ENCODE measurements around the gene KPNB1. TPM values are rescaled to one million over a fixed set of nuclear protein-coding genes. Genes with fewer than 3 reads are reported as not detected.

The KPNB1 gene
- total RNA-seq, 1 experiment from 2014 or later: 219 TPM

DNA sequence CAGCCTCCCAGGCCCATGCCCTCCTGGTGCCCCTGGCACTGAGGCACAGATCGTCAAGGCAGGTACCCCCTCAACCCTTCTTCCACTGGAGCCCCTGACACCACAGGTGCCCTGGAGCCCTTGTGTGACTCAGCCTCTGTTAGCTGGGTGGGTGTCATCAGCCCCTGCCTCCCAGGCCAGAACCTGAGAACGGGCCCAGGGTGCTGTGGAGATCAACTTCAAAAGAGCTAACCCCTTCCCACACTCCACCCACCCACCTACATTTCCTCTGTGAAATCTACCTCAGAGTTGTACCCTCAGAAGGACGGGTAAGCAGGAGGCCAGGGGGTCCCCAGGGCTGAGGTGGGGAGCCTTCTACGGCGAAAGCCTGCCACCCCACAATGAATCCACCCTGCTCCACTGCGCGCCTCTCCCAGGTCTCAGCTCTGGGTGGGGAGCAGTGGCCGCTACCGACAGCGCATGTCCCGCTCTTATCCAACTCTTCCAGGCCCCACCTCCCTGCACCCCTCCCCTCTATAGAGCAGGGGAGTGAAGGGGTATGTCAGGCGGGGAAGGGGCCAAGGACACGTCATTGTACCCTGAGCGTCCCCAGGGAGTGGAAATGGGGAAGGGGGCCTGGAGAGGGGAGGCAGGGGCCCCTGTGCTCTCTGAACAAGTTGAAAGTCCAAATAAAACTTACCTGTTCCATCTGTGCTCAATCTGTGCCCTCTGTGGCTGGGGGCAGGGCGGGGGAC, 61.8 kb downstream of the KPNB1 start:
- no peak for DNase-seq (ENCODE audit: low spot score)

DNA sequence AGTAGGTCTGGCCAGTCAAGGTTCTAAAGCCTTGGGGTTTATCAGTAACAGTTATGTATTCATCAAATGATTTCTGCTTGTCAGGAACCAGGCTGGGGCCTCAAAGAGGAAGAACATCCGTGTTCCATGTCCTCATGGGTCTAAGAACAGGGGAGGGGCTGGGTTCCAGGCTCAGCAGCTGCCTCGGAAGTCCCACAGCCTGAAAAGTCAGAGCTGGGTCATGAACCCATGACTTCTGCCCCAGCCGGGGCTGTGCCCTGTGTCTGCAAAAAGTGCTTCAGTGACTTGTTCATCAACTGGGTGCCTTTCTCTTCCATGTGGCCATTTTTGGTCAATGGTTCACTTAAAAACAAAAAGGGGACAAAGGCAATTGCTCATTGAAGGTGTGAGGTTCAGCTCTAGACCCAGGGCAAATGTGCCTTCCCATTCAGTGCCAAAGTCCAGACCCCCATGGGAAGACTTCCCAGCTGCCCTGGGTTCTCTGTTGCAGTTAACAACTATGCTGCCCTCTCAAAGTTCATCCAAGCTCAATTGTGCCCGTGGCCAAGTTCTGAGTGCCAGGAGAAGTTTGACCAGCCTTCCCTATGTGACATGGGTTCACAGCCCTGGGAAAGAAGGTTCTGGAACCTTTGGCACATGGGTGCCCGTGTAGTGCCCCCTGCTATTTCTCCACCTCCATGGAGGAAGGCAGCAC, 62.8 kb downstream of the KPNB1 start:
- DNase-seq (ENCODE audit: low spot score): no peak

DNA sequence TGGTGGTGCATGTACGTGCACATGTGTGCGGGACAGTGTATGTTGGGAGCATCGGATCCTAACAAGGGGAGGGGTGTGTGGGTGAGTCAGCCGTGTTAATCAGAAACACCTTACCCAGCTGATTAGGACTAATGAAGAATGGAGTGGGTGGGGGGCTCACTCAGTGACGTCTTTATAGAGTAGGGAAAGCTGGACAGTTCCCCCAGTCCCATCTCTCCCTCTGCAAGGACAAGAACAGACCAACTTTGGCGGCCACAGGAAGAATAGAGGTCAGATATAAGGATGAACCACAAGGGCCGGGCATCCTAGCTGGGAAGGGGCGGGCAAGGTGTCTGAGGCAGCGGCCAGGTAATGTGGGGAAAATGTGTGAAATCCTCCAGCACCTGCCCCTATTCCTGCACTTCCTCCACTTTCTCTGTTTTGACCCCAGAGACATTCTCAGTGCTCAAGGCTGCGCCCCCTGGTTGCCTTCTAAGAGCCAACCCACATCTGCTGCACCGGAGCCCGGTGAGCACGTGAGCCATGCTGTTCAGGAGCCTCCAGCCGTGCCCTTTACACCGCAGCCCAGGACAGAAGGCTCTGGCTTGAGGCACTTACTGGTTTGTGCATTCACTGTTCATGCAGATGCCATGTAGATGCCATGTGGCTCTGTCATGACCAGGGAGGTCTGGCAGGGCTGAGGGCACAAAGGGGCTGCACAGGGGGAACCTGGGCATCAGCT, 64.4 kb downstream of the KPNB1 start:
- DNase-seq (ENCODE audit: low spot score): no peak

DNA sequence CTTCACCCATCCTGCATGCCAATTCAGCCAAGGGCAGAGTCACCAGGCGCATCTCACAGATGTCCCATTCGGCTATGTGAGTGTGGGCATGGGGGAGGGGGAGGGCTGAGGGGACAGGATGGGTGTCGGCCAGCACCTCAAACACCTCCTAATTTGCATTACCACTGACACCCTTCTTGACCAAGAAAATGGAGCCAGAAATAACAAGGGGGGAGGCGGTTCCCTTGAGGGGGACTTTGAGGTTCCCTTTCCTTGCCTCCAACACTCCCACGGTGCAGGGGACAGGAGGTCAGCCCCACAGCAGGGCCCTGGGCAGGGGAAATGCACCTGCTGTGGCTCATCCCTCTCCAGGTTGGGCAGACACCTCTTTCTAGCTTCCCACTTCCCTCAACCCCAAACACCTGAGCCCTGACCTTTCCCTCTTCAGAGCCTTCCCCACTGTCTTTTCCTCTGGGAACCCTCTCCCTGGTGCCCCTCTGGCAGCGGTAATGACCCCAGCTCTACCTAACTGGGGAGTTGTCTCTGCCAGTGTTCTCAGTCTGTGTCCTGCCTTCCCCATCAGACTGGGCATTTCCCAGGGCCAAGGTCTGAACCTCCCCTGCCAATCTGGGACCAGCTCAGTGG, 65.2 kb downstream of the KPNB1 start:
- no peak for DNase-seq (ENCODE audit: low spot score)

DNA sequence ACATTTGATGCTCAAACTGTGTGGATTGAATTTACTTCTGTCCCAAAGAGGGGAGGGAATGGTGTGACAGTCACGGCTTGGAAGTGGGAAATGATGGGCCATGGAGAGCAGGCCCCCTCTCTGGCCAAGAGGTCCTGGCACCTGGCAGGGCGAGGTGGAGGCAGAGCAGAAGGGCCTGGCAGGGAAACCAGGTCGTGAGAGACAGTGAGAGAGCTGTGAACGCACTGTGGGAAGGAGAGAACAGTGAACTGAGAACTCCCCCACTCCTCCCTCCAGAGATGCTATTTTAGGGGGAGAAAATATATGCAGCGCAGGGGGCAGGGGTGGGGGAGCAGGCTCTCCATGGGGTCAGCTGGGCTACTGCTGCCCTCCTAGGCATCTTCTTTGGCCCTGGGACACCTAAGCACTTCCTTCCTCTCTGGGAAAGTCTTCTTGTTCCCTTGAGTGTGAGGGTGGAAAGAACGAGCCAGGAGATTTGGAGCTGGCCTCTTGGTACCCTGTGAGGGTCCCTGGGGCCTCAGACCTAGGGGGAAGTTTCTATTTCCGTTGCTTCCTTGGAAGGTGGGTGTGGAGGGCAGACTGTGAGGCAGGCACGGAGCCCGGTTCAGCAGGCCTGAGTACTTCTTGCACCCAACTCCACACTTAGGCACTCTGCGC, 66.1 kb downstream of the KPNB1 start:
- DNase-seq (ENCODE audit: low spot score): no peak

DNA sequence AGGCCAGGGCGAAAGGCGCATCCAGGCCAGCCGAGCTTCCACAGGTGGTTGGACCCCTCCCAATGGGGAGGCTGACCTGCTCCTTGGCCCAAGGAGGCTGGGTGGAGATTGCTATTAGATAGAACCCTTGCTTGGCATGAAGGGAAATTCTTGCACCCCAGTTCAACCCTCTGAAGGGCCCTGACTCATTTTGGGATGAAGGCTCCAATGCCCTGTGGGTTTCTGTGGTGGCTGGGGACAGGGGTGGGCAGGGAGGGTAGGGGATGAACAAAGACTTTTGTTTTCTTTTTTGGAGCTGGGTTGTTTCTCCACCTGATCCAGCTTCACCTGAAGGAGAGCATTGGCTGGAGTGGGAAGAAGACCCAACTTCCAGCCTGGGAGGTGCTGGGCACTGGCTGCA, 66.7 kb downstream of the KPNB1 start:
- DNase-seq (ENCODE audit: low spot score): no peak

DNA sequence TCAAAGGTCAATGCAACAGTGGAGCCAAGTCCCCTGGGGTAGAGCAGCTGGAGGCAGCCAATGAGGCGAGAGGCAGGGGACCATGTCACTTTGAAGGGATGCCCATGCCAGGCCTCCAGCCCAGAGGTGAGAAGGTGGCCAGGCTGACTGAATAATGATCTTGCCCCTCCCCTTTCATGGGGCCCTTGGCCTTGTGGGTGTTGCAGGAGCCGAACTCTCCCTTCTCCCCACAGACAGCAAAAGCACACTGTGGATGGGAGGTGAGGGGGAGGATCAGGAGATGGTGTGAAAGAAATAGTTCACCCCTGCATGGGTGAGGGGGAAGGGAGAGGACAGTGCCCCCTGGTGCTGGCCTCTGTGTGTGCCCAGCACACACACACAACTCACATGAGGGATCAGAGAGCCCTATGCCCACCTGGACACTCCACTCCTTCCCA, 67.6 kb downstream of the KPNB1 start:
- DNase-seq (ENCODE audit: low spot score): no peak

DNA sequence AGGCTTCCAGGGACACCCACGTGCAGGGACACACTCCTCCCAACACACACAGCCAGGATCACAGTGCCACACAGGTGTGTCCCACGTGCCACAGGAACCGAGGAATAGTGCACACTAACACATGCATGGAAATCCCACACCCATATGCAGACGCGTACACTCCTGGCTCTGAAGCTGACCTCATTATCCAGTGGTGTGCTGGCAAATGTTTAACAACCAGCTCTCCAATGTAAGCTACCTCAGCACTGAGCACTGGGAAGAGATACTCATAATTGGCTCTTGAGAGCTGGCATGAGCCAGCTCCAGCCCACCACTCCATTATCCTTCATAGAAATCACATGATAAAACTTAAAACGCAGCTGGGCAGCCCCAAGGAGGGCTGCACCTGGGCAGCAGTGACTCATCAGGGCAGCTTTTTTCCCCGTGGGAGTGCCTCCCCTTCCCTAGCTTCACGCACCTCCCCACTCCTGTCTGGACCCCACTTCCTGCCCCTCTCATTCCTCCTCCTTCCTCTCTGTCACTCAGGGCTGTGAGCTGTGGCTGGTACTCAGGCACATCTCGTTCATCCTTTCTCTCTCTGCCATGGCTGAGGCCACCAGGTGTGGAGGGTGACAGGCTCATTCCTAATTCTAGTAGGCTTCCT, 68.4 kb downstream of the KPNB1 start:
- no peak for DNase-seq (ENCODE audit: low spot score)

DNA sequence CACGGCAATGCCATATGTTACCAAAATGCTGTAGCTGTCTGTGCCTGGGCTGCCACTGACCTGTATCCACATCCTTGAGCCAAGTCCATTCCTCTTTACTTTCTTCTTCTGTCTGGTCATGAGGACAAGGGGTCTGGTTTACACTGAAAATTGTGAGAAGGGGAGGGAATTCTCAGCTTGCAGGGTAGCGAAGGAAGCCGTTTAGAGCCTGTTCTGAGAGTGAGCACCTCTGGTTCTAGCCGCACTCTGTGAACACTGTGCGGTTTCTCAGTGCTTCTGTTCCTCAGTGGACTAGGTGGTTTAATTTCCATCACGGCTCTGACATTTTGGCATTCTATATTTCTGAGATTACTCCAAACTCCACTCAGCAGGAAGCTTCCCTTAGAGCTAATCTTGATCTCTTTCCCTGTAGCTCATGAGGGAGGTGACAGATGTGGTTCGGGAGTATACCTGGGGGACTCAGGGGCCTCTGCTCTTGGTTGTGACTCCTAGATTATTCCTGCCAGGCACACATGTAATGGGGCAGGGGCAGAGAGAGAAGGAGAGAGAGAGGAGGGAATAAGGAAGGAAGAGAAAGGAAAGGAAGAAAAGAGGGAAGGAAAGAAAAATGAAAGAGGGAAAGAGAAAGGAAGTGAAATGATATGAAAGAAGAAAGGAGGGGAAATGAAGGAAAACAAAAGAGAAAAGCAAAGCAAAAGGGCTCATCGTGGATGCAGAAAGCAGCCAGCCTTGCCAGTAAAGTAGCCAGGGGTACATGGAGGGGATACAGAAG, 69.1 kb downstream of the KPNB1 start:
- DNase-seq (ENCODE audit: low spot score): no peak

DNA sequence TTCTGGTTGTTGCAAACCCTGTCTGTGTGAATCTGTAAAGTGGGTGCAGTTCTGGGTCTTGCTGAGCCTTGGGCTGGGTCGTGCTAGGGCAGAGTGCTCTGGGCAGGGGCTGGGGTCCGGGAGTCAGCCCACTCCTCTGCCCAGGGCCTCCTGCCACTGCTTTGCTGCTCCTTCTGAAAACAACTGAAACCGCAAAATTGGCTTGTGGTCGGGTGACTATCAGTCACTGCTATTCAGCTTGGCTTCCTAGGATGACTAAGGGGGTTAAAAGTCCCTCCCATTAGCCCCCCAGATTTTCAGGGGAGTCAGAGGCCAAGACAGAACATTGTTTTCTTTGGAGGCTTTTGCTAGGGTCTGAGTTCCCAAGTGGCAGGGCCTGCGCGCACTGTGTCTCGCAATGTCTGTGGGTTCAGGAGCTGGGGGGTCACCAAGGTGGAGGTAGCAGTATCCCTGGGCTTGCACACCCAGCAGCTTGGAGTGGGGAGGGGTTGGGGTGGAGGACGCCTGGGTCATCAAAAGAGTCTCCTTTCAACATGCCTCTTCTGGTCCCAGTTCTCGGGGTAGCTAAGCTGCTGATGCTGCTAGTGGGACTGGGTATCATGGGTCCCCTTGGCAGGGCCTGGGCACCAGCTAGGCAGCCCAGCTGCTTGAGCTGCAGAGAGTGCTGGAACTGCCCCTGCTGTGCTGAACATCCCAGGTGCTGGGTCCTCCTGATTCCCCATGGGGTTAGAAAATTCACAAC, 69.9 kb downstream of the KPNB1 start:
- no peak for DNase-seq (ENCODE audit: low spot score)

DNA sequence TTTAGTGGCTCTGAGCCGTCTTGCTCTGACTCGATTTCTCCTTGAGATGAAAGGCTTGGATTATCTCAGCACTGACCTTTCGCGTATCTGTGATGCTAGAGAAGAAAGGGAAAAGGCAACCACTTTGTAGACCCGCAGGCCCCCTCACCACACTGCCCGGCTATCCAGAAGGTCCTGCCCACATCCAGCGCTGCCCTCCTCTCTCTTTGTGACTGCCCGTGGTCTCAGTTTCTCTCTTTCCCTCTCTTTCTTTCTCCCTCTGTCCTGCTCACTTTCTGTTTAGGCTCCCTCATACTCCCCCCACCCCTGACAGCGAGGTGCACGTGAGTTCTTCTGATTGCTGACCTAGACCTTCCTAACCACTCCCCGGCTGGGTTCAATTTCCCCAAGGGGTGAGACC, 70.5 kb downstream of the KPNB1 start:
- DNase-seq (ENCODE audit: low spot score): no peak

DNA sequence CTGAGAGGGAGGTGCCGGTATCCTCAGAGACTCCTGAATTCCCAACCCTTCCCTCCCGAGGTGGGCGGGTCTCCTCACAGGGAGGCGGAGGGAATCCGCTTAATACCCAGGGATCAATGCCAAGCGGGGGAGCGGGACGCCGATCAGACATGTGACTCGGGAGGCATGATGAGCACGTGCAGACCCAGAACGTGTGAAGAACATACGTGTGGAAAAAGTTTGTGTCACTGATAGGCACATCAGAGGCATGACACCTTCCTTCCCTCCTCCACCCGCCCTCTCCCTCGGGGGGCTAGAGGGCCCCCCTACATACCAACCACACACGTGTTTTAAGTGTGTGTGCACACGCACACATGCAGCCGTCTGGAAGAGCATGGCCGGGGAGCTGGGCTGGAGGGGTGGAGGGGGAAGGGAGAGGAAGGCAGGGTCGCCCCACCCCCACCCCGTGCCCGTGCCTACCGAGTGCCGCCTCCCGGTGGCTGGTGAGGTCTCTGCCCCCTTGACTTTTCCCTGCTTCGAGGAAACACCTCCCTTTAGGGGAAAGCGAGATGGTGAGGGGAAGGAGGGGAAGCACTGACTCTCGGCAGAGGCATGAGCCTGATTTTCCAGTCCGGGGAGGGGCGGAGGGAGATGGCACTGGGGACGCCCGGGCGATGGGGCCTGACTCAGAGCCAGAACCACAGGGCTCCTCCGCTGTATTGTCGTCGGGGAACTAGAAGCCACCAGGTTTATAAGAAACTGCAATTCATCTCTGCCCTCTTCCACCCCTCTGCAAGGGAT, 71.2 kb downstream of the KPNB1 start:
- DNase-seq (ENCODE audit: low spot score): no peak

DNA sequence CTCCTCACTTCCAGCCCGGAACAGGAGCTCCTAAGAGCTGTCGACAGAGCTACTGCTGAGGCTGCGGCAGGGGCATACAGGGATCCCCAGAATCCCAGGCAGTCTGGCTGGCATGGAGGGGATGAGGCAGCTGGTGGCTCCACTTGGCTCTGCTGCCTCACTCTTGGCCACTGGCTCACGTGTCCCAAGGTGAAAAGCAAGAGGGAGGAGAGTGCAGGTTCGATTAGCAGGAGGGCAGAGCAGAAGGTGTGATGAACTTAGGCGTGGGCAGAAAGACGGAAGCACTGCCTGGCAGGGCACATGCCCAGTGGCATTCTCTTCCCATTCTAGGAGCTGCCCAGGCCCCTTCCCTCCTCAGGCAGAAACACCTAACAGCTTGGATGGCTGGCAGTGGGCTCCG, 72.0 kb downstream of the KPNB1 start:
- DNase-seq (ENCODE audit: low spot score): no peak

DNA sequence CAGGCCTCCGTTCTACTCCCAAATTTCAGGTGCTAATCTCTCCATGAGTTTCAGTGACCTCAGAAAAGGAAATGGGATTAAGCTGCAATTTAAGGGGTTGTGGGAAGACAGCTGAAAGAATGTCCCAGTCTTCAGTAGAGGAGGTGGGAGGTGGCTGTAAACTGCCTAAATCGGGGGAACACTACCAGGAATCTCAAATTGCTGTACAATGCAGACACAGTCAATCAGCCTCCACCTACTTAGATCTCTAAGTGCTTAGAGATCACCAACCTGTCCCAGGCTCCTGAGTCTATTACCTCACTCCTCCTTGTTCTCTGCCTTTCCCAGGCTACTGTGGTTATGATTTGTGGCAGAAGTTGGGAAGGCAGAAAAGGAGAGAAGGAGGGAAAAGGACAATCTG, 75.0 kb downstream of the KPNB1 start:
- DNase-seq (ENCODE audit: low spot score): no peak

DNA sequence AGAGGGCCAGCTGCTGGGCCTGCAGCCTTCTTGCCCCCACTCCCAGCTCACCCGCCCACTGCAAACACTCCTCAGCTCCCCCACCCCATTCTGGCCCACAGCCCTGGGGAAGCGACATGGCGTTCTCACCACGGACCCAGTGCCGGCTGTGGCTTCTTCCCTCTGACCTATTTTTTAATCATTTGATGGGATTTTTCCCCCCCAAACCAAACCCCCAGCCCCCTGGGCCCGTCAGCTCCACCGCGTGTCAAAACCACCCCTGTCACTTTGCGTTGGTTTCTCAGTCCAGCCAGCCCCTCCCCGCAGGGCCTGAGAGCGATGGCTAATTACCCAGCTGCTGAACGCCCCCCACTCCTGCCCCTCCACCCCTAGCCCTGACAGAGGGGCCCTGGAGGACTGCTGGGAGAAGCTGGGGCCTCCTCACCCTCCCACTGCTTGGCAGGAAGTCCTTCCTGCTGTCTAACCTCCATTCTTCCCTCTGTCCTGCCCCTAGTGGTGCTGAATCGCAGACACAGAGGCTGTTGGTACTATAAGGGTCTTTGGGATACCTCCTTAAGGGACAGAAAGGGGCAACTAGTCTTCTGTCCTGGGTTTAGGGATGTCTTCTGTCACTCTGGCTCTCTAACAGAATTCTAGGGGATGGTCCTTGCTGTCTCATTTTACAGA, 75.9 kb downstream of the KPNB1 start:
- DNase-seq (ENCODE audit: low spot score): no peak

DNA sequence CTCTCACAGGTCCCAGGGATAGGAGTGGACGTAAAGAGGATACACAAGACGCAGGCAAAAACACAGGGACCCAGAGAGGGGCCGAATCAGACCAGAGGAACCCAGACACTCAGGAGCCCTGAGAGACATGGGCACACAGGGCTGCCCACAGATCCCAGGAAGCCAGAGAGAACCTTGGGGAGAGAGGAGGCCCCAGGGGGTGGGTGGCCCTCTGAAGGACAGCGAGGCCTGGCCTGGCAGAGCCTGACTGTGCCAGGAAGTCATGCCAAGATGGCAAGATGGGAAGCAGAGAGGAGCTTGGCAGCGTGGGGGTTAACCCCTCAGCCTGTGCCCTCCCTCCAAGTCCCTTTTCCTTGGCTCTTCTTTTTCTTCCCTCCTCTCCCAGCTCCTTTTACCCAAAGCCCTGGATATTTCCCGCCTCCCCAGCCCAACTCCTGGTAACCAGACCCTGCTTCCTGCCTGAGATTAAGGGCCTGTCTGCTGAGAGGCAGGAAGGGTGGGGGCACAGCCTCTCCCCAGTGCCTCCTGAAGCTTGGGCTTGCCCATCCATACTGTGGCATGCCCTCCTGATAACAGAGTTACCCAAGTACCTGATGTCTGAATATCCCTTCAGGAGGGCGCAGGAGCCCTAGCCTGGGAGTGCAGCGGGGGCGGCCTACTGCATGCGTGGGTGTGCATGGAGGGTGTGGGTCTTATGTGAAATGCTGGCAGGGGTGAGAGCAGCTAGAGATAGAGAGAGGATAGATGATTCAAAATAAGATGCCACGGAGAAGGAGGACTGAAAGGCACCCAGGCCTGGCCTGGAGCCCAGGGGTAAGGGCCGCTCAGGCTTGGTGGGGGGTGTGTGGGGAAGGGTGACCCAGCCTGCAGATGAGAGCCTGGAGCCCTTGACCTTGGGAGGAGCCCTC, 77.3 kb downstream of the KPNB1 start:
- DNase-seq (ENCODE audit: low spot score): no peak

DNA sequence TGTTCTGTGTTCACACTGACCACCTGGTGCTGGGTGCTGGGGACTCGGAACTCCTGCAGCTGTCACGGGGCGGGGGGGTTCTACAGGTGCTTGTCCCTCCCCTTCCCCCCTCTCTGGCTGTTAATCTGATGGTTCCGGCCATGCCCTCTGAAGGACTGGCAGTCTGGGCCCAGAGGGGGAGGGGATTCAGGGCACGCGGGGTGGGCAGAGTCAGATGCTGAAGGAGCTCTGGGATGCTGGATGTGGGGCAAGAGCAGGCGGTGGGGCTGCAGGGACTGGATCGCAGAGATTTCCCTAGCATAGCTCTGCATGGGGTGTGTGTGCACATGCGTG, 78.0 kb downstream of the KPNB1 start:
- no peak for DNase-seq (ENCODE audit: low spot score)
